GM23338 (cell line): ENCODE data around the gene FEM1B. TPM values are rescaled to one million over a fixed set of nuclear protein-coding genes. Genes with fewer than 3 reads are reported as not detected.

Source experiments
- ATAC-seq: fragments of 200-7000 bp; cut with Tn5 transposase; 3 replicates; pipeline ENCODE4 v1.9.1; 2020
- DNase-seq: peaks from one replicate; pipeline ENCODE4 v3.0.0-alpha.2; 2015; ENCODE audit warnings: low spot score
- H2AFZ ChIP-seq: fragments of 200-600 bp; sonication (generic); 2 replicates; pipeline ENCODE4 v1.8.0; 2016; ENCODE audit warnings: antibody characterized with exemption, mild to moderate bottlenecking, moderate library complexity
- H3F3A ChIP-seq: fragments of 200-600 bp; sonication (generic); replicated peaks from 2 replicates; pipeline ENCODE4 v1.8.0; 2017; ENCODE audit warnings: antibody characterized with exemption, mixed run types, low read depth
- H3K27ac ChIP-seq: fragments of 200-600 bp; sonication (generic); 2 replicates; pipeline ENCODE4 v1.6.1; 2016; ENCODE audit warnings: low read depth
- H3K27me3 ChIP-seq: fragments of 200-600 bp; sonication (generic); 2 replicates; pipeline ENCODE4 v1.8.0; 2016; ENCODE audit warnings: mild to moderate bottlenecking, mixed run types, moderate library complexity; ENCODE audit not compliant: insufficient read depth
- H3K36me3 ChIP-seq: fragments of 200-600 bp; sonication (generic); 2 replicates; pipeline ENCODE4 v1.8.0; 2016; ENCODE audit warnings: mild to moderate bottlenecking; ENCODE audit not compliant: insufficient read depth
- H3K4me1 ChIP-seq: fragments of 200-600 bp; sonication (generic); 2 replicates; pipeline ENCODE4 v1.8.0; 2016; ENCODE audit warnings: mild to moderate bottlenecking, moderate library complexity; ENCODE audit not compliant: insufficient read depth
- H3K4me2 ChIP-seq: fragments of 200-600 bp; sonication (generic); 2 replicates; pipeline ENCODE4 v1.7.1; 2017; ENCODE audit warnings: mixed run types
- H3K4me3 ChIP-seq: fragments of 200-600 bp; sonication (generic); 2 replicates; pipeline ENCODE4 v1.6.1; 2016; ENCODE audit warnings: mixed run types
- H3K79me2 ChIP-seq: fragments of 200-600 bp; sonication (generic); replicated peaks from 2 replicates; pipeline ENCODE4 v1.8.0; 2017; ENCODE audit warnings: mild to moderate bottlenecking; ENCODE audit not compliant: insufficient read depth
- H3K9me2 ChIP-seq: fragments of 200-600 bp; sonication (generic); 2 replicates; pipeline ENCODE4 v1.8.0; 2017; ENCODE audit not compliant: insufficient read depth
- H4K20me1 ChIP-seq: fragments of 200-600 bp; sonication (generic); replicated peaks from 2 replicates; pipeline ENCODE4 v1.8.0; 2017; ENCODE audit warnings: mild to moderate bottlenecking; ENCODE audit not compliant: insufficient read depth
- H3K27ac Mint-ChIP-seq: 2 replicates; pipeline ENCODE4 v1.8.0; 2020; ENCODE audit warnings: inconsistent platforms, mild to moderate bottlenecking, moderate library complexity, mixed read lengths
- H3K27me3 Mint-ChIP-seq: 3 replicates; pipeline ENCODE4 v1.8.0; 2022; ENCODE audit warnings: low read depth, mild to moderate bottlenecking, moderate library complexity, mixed read lengths, inconsistent platforms; ENCODE audit not compliant: insufficient read depth, poor library complexity
- H3K36me3 Mint-ChIP-seq: 3 replicates; pipeline ENCODE4 v1.8.0; 2021; ENCODE audit warnings: low read depth, mild to moderate bottlenecking, inconsistent platforms, moderate library complexity, mixed read lengths
- H3K4me1 Mint-ChIP-seq: 3 replicates; pipeline ENCODE4 v1.8.0; 2020; ENCODE audit warnings: mild to moderate bottlenecking, inconsistent platforms, mixed read lengths
- H3K4me3 Mint-ChIP-seq: 3 replicates; pipeline ENCODE4 v1.8.0; 2021; ENCODE audit warnings: moderate library complexity, mild to moderate bottlenecking, inconsistent platforms, mixed read lengths
- H3K9me3 Mint-ChIP-seq: 3 replicates; pipeline ENCODE4 v1.8.0; 2020; ENCODE audit warnings: moderate library complexity, mild to moderate bottlenecking, inconsistent platforms, mixed read lengths
- CREB1 ChIP-seq: fragments of 250-450 bp; sonication (Bioruptor Pico); IDR thresholded peaks from 2 replicates; pipeline ENCODE4 v1.5.0; 2020; ENCODE audit warnings: low read depth, mild to moderate bottlenecking, moderate library complexity
- EZH2phosphoT487 ChIP-seq: fragments of 200-600 bp; sonication (generic); IDR thresholded peaks from one replicate; pipeline ENCODE4 v1.8.1; 2018; ENCODE audit warnings: antibody characterized with exemption; ENCODE audit not compliant: unreplicated experiment
- JUNB ChIP-seq: IDR thresholded peaks from one replicate; pipeline ENCODE4 v1.6.1; 2016; ENCODE audit warnings: antibody characterized with exemption; ENCODE audit not compliant: unreplicated experiment
- NANOG ChIP-seq: IDR thresholded peaks from 2 replicates; pipeline ENCODE4 v1.6.1; 2016; ENCODE audit warnings: antibody characterized with exemption, borderline replicate concordance
- STAT1 ChIP-seq: IDR thresholded peaks from one replicate; pipeline ENCODE4 v1.6.1; 2016; ENCODE audit warnings: antibody characterized with exemption; ENCODE audit not compliant: unreplicated experiment
- ZNF114 ChIP-seq: fragments of 250-450 bp; sonication (Bioruptor Pico); IDR thresholded peaks from 2 replicates; pipeline ENCODE4 v1.5.0; 2020; ENCODE audit warnings: mild to moderate bottlenecking, moderate library complexity
- polyA plus RNA-seq: library from polyadenylated mRNA; unstranded; fragments of >200 nt; fragmentation: Nextera tagmentation; extraction: Ambion mirVana; gene quantifications from 2 replicates; pipeline ENCODE4 v1.2.1, GENCODE V29; 2016
- total RNA-seq: library from RNA; depleted of rRNA; stranded (reverse); fragments of >200 nt; shearing (Covaris generic); gene quantifications from 2 replicates; pipeline ENCODE4 v1.2.3, GENCODE V29; 2014
- TF ChIP-seq, protein P1 (sequence below): IDR thresholded peaks from one replicate; pipeline ENCODE4 v1.6.1; 2018; ENCODE audit warnings: antibody characterized with exemption; ENCODE audit not compliant: unreplicated experiment
- TF ChIP-seq, protein P2 (sequence below), 2 experiments: fragments of 200-600 bp in 1 of 2; sonication (generic) in 1 of 2; conservative IDR thresholded peaks; 2 replicates each; pipeline versions ENCODE4 v1.5.1 to v1.6.1; 2016 to 2017; ENCODE audit warnings: antibody characterized with exemption in 2 of 2, low read depth in 2 of 2, mild to moderate bottlenecking in 2 of 2, moderate library complexity in 1 of 2
- TF ChIP-seq, protein P3 (sequence below): fragments of 250-450 bp; sonication (Bioruptor Pico); IDR thresholded peaks from 2 replicates; pipeline ENCODE4 v1.5.0; 2020; ENCODE audit warnings: mild to moderate bottlenecking, moderate library complexity
- TF ChIP-seq, protein P4 (sequence below): IDR thresholded peaks from 2 replicates; pipeline ENCODE4 v1.6.1; 2016; ENCODE audit warnings: antibody characterized with exemption

FEM1B gene
- total and polyA plus RNA-seq, 2 experiments from 2014 or later, result 13.0 to 82.0 TPM

DNA sequence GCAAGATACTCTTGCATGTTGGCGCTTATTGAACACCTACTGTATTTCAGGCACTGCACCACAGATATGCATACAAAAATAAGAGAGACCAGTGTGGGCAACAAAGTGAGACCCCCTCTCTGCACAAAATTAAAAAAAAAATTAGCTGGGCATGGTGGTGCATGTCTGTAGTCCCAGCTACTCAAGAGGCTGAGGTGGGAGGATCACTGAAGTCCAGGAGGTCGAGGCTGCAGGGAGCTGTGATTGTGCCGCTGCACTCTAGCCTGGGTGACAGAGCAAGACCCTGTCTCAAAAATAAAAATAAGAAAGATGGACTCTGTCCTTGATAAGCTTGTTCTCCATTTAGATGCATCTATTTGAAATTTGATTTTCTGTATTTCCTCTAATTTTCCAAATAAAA is 20.8 kb downstream of the FEM1B start (continued):
- TF ChIP-seq, protein P1, sequence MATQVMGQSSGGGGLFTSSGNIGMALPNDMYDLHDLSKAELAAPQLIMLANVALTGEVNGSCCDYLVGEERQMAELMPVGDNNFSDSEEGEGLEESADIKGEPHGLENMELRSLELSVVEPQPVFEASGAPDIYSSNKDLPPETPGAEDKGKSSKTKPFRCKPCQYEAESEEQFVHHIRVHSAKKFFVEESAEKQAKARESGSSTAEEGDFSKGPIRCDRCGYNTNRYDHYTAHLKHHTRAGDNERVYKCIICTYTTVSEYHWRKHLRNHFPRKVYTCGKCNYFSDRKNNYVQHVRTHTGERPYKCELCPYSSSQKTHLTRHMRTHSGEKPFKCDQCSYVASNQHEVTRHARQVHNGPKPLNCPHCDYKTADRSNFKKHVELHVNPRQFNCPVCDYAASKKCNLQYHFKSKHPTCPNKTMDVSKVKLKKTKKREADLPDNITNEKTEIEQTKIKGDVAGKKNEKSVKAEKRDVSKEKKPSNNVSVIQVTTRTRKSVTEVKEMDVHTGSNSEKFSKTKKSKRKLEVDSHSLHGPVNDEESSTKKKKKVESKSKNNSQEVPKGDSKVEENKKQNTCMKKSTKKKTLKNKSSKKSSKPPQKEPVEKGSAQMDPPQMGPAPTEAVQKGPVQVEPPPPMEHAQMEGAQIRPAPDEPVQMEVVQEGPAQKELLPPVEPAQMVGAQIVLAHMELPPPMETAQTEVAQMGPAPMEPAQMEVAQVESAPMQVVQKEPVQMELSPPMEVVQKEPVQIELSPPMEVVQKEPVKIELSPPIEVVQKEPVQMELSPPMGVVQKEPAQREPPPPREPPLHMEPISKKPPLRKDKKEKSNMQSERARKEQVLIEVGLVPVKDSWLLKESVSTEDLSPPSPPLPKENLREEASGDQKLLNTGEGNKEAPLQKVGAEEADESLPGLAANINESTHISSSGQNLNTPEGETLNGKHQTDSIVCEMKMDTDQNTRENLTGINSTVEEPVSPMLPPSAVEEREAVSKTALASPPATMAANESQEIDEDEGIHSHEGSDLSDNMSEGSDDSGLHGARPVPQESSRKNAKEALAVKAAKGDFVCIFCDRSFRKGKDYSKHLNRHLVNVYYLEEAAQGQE, result no peak
- TF ChIP-seq, protein P2, sequence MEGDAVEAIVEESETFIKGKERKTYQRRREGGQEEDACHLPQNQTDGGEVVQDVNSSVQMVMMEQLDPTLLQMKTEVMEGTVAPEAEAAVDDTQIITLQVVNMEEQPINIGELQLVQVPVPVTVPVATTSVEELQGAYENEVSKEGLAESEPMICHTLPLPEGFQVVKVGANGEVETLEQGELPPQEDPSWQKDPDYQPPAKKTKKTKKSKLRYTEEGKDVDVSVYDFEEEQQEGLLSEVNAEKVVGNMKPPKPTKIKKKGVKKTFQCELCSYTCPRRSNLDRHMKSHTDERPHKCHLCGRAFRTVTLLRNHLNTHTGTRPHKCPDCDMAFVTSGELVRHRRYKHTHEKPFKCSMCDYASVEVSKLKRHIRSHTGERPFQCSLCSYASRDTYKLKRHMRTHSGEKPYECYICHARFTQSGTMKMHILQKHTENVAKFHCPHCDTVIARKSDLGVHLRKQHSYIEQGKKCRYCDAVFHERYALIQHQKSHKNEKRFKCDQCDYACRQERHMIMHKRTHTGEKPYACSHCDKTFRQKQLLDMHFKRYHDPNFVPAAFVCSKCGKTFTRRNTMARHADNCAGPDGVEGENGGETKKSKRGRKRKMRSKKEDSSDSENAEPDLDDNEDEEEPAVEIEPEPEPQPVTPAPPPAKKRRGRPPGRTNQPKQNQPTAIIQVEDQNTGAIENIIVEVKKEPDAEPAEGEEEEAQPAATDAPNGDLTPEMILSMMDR (conservative IDR thresholded peaks at IDR 0.05; ENCODE audit: low read depth in 2 of 2), result no peak

DNA sequence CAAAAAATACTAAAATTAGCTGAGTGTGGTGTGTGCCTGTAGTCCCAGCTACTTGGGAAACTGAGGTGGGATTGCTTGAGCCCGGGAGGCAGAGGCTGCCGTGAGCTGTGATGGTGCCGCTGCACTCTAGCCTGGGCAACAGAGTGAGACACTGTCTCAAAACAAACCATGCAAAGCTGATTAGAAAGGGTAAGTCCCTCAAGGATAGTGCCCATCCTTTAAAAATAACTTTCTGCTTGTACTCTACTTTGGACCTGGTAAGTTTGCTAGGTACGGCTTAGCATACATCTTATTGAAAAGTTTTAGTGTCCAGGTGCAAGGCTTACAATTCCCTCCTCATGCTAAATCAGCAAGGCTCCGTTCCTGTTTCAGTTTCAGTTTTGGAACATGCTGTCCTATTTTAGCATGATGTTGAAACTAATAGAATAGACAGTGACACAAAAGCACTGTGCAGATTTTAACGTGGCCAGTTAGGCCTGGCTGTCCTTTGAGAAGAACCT is 21.4 kb downstream of the FEM1B start:
- Histone ChIP-seq H3F3A (0 out of 2 replicates have a peak, but pooled peaks cover 3% of the 10 kb centered on the region), H2AFZ (no peak overlapping the region), H3K4me1 (peaks cover 4% of the 10 kb centered on the region), H3K36me3 (no peaks in the 10 kb centered on the region), H4K20me1 (no peaks in the 10 kb centered on the region), H3K27ac (no peak overlapping the region; the same call in 1 of the 2 replicates), H3K27me3 (no peaks in the 10 kb centered on the region), H3K4me3 (no peak overlapping the region), H3K4me2 (no peak overlapping the region), H3K9me2 (no peaks in the 10 kb centered on the region), H3K79me2 (peaks cover 18% of the 10 kb centered on the region)
- no peak overlapping the region for H3K27ac Mint-ChIP-seq
- H3K27me3 Mint-ChIP-seq, result no peaks in the 10 kb centered on the region
- DNase-seq (no peak), ATAC-seq (no peak)
- no peaks in the 10 kb centered on the region; the same call in 2 of the 3 replicates for H3K36me3 Mint-ChIP-seq
- H3K9me3 Mint-ChIP-seq, result no peaks in the 10 kb centered on the region
- peaks cover 8% of the 10 kb centered on the region for H3K4me1 Mint-ChIP-seq
- H3K4me3 Mint-ChIP-seq, result no peak overlapping the region
- TF ChIP-seq, protein P3, sequence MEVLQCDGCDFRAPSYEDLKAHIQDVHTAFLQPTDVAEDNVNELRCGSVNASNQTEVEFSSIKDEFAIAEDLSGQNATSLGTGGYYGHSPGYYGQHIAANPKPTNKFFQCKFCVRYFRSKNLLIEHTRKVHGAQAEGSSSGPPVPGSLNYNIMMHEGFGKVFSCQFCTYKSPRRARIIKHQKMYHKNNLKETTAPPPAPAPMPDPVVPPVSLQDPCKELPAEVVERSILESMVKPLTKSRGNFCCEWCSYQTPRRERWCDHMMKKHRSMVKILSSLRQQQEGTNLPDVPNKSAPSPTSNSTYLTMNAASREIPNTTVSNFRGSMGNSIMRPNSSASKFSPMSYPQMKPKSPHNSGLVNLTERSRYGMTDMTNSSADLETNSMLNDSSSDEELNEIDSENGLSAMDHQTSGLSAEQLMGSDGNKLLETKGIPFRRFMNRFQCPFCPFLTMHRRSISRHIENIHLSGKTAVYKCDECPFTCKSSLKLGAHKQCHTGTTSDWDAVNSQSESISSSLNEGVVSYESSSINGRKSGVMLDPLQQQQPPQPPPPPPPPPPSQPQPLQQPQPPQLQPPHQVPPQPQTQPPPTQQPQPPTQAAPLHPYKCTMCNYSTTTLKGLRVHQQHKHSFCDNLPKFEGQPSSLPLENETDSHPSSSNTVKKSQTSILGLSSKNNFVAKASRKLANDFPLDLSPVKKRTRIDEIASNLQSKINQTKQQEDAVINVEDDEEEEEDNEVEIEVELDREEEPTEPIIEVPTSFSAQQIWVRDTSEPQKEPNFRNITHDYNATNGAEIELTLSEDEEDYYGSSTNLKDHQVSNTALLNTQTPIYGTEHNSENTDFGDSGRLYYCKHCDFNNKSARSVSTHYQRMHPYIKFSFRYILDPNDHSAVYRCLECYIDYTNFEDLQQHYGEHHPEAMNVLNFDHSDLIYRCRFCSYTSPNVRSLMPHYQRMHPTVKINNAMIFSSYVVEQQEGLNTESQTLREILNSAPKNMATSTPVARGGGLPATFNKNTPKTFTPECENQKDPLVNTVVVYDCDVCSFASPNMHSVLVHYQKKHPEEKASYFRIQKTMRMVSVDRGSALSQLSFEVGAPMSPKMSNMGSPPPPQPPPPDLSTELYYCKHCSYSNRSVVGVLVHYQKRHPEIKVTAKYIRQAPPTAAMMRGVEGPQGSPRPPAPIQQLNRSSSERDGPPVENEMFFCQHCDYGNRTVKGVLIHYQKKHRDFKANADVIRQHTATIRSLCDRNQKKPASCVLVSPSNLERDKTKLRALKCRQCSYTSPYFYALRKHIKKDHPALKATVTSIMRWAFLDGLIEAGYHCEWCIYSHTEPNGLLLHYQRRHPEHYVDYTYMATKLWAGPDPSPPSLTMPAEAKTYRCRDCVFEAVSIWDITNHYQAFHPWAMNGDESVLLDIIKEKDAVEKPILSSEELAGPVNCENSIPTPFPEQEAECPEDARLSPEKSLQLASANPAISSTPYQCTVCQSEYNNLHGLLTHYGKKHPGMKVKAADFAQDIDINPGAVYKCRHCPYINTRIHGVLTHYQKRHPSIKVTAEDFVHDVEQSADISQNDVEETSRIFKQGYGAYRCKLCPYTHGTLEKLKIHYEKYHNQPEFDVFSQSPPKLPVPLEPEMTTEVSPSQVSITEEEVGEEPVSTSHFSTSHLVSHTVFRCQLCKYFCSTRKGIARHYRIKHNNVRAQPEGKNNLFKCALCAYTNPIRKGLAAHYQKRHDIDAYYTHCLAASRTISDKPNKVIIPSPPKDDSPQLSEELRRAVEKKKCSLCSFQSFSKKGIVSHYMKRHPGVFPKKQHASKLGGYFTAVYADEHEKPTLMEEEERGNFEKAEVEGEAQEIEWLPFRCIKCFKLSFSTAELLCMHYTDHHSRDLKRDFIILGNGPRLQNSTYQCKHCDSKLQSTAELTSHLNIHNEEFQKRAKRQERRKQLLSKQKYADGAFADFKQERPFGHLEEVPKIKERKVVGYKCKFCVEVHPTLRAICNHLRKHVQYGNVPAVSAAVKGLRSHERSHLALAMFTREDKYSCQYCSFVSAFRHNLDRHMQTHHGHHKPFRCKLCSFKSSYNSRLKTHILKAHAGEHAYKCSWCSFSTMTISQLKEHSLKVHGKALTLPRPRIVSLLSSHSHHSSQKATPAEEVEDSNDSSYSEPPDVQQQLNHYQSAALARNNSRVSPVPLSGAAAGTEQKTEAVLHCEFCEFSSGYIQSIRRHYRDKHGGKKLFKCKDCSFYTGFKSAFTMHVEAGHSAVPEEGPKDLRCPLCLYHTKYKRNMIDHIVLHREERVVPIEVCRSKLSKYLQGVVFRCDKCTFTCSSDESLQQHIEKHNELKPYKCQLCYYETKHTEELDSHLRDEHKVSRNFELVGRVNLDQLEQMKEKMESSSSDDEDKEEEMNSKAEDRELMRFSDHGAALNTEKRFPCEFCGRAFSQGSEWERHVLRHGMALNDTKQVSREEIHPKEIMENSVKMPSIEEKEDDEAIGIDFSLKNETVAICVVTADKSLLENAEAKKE (CRISPR knock-in tag), result no peak
- TF ChIP-seq, protein P2 (conservative IDR thresholded peaks at IDR 0.05; ENCODE audit: low read depth in 2 of 2), result no peak
- TF ChIP-seq STAT1, result no peak
- TF ChIP-seq ZNF114 (CRISPR knock-in tag), result no peak
- TF ChIP-seq JUNB, result no peak
- TF ChIP-seq, protein P4, sequence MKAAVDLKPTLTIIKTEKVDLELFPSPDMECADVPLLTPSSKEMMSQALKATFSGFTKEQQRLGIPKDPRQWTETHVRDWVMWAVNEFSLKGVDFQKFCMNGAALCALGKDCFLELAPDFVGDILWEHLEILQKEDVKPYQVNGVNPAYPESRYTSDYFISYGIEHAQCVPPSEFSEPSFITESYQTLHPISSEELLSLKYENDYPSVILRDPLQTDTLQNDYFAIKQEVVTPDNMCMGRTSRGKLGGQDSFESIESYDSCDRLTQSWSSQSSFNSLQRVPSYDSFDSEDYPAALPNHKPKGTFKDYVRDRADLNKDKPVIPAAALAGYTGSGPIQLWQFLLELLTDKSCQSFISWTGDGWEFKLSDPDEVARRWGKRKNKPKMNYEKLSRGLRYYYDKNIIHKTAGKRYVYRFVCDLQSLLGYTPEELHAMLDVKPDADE, result no peak
- TF ChIP-seq CREB1 (CRISPR knock-in tag), result no peak
- TF ChIP-seq EZH2phosphoT487, result no peak
- TF ChIP-seq NANOG, result no peak
